ENCODE data around the gene QKI. TPM values are rescaled to one million over a fixed set of nuclear protein-coding genes. Genes with fewer than 3 reads are reported as not detected.

The QKI gene
- total RNA-seq, 1 experiment from 2014 or later: 176 TPM

DNA sequence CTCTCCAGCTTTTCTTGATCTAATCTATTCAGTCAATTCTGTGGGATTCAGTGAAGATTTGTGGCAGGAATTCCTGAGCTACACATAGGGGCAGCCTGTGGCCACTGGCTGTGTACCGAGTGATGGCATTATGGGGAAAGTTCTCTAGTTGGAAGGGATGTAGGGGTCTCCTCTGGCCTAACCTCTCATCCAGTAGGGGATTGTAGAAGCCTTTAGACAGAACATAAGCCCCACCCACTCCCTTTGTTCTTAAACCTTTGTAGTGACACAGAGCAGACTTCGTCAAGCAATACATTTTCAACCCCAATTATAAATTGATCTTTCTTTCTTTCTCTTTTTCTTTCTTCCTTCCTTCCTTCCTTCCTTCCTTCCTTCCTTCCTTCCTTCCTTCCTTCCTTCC is 188.9 kb downstream of the QKI start:
- Mint-ChIP-seq H3K27me3 (ENCODE audit: low read depth) (peaks cover 2% of the 10 kb centered on the region), H3K9me3 (peaks cover 0 to 1% of the 10 kb centered on the region in 2 experiments; a peak in 3 of 5 replicates), H3K36me3 (ENCODE audit: insufficient read depth in 1 of 3, low read depth in 3 of 3) (no peaks in the 10 kb centered on the region; a peak in 3 of 7 replicates), H3K4me1 (peaks cover 0 to 6% of the 10 kb centered on the region in 2 experiments; a peak in 3 of 4 replicates), H3K4me3 (no peak overlapping the region), H3K27ac (no peak overlapping the region)
- H3K18ac ChIP-seq (ENCODE audit: insufficient read length, low read depth, low read length): no peak overlapping the region
- no peak overlapping the region for H2BK5ac ChIP-seq (ENCODE audit: insufficient read length, low read length)
- TF ChIP-seq, protein P1, sequence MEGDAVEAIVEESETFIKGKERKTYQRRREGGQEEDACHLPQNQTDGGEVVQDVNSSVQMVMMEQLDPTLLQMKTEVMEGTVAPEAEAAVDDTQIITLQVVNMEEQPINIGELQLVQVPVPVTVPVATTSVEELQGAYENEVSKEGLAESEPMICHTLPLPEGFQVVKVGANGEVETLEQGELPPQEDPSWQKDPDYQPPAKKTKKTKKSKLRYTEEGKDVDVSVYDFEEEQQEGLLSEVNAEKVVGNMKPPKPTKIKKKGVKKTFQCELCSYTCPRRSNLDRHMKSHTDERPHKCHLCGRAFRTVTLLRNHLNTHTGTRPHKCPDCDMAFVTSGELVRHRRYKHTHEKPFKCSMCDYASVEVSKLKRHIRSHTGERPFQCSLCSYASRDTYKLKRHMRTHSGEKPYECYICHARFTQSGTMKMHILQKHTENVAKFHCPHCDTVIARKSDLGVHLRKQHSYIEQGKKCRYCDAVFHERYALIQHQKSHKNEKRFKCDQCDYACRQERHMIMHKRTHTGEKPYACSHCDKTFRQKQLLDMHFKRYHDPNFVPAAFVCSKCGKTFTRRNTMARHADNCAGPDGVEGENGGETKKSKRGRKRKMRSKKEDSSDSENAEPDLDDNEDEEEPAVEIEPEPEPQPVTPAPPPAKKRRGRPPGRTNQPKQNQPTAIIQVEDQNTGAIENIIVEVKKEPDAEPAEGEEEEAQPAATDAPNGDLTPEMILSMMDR (conservative IDR thresholded peaks at IDR 0.05): no peak
- H3T11ph ChIP-seq (ENCODE audit: low read length): no peak overlapping the region
- no peak overlapping the region for H3K4ac ChIP-seq (ENCODE audit: low read depth, low read length)
- no peak overlapping the region for H3K4me2 ChIP-seq (ENCODE audit: insufficient read depth, insufficient read length, low read length)
- H3K23ac ChIP-seq (ENCODE audit: insufficient read length, low read depth, low read length): no peak overlapping the region
- H3K56ac ChIP-seq (ENCODE audit: insufficient read length, low read depth, low read length): no peak overlapping the region
- no peak overlapping the region for H4K5ac ChIP-seq (ENCODE audit: insufficient read length, low read depth, low read length)
- no CpG with 5 or more reads among the region's 2 CpGs for WGBS (ENCODE audit: extremely low coverage, insufficient read length, low lambda C conversion rate)
- DNase-seq: no peak
- no peaks in the 10 kb centered on the region for H4K20me1 ChIP-seq (ENCODE audit: control insufficient read depth, insufficient read depth, insufficient read length)
- no peak overlapping the region for H4K8ac ChIP-seq (replicated peaks; ENCODE audit: insufficient read length, low read depth, low read length)
- H2BK120ac ChIP-seq (ENCODE audit: low read depth, low read length, poor library complexity, severe bottlenecking): no peak overlapping the region
- H3K9me3 ChIP-seq (ENCODE audit: control insufficient read depth, low read depth, low read length): no peaks in the 10 kb centered on the region
- H3K79me2 ChIP-seq (ENCODE audit: insufficient read depth, low read length): no peaks in the 10 kb centered on the region
- no peak overlapping the region for H3K9ac ChIP-seq (ENCODE audit: extremely low read depth, insufficient read length, low read length)
- H3K4me1 ChIP-seq (ENCODE audit: insufficient read depth, low read length): no peaks in the 10 kb centered on the region
- H2AFZ ChIP-seq (ENCODE audit: low read length): no peak overlapping the region
- no peak overlapping the region for H3K14ac ChIP-seq (ENCODE audit: insufficient read depth, low read length)
- H4K91ac ChIP-seq (ENCODE audit: insufficient read length, low read depth, low read length): no peak overlapping the region
- no peak overlapping the region for H2BK12ac ChIP-seq (ENCODE audit: insufficient read length, low read depth, low read length)
- H2BK20ac ChIP-seq (ENCODE audit: low read depth, low read length, poor library complexity, severe bottlenecking): no peak overlapping the region
- H2BK15ac ChIP-seq (ENCODE audit: low read depth, low read length): no peak overlapping the region
- no peaks in the 10 kb centered on the region for H3K23me2 ChIP-seq (ENCODE audit: insufficient read length, low read depth, low read length, poor library complexity, severe bottlenecking)
- H2AK5ac ChIP-seq (ENCODE audit: insufficient read length, low read length): no peak overlapping the region
- H3K27ac ChIP-seq (ENCODE audit: insufficient read length, low read depth, low read length): no peak overlapping the region
- H3K79me1 ChIP-seq (ENCODE audit: insufficient read depth, low read depth, low read length, poor library complexity, severe bottlenecking): no peaks in the 10 kb centered on the region
- no peaks in the 10 kb centered on the region for H3K27me3 ChIP-seq (ENCODE audit: insufficient read depth, low read length)
